Measurements from ENCODE around the gene OBSCN. TPM values are rescaled to one million over a fixed set of nuclear protein-coding genes. Genes with fewer than 3 reads are reported as not detected.
"Not testable (repeated sequence)": the region's sequence is repeated elsewhere in the genome, so short reads cannot be mapped to it uniquely, and the experiment has no call there.

OBSCN gene
- total RNA-seq, 6 experiments from 2014 or later: 0.27 to 1.8 (median 0.53) TPM

DNA sequence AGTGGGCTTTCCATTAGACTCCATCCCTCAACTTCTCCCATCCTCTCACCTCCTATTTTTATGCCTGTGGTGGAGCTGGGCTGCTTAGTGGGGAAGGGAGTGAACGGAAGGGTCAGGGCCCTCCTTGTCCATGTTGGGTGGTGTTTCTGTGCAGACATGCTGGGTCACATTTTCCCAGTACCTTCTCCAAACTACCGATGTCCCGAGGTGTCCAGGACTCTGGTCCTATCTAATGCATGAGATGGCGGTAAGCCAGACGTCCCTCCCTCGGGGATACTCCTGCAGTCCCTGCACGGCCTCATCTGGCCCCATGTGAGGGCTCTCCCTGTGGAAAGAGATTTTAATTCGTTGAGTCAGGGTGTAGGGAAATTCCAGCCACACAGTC lies 61.0 kb downstream of the OBSCN start:
- no peaks in the 10 kb centered on the region; the same call in 1 of the 2 replicates for H3K4me1 Mint-ChIP-seq (ENCODE audit: low read depth)
- H3K36me3 Mint-ChIP-seq (ENCODE audit: low read depth): no peaks in the 10 kb centered on the region
- no peak overlapping the region for H3K27ac Mint-ChIP-seq
- peaks cover 12% of the 10 kb centered on the region for H3K9me3 Mint-ChIP-seq
- no peak overlapping the region for H3K4me3 Mint-ChIP-seq
- no peaks in the 10 kb centered on the region; the same call in 1 of the 2 replicates for H3K27me3 Mint-ChIP-seq (ENCODE audit: insufficient read depth)
- DNase-seq: no peak
- TF ChIP-seq, protein P1, sequence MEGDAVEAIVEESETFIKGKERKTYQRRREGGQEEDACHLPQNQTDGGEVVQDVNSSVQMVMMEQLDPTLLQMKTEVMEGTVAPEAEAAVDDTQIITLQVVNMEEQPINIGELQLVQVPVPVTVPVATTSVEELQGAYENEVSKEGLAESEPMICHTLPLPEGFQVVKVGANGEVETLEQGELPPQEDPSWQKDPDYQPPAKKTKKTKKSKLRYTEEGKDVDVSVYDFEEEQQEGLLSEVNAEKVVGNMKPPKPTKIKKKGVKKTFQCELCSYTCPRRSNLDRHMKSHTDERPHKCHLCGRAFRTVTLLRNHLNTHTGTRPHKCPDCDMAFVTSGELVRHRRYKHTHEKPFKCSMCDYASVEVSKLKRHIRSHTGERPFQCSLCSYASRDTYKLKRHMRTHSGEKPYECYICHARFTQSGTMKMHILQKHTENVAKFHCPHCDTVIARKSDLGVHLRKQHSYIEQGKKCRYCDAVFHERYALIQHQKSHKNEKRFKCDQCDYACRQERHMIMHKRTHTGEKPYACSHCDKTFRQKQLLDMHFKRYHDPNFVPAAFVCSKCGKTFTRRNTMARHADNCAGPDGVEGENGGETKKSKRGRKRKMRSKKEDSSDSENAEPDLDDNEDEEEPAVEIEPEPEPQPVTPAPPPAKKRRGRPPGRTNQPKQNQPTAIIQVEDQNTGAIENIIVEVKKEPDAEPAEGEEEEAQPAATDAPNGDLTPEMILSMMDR (IDR thresholded peaks at IDR 0.05): no peak

DNA sequence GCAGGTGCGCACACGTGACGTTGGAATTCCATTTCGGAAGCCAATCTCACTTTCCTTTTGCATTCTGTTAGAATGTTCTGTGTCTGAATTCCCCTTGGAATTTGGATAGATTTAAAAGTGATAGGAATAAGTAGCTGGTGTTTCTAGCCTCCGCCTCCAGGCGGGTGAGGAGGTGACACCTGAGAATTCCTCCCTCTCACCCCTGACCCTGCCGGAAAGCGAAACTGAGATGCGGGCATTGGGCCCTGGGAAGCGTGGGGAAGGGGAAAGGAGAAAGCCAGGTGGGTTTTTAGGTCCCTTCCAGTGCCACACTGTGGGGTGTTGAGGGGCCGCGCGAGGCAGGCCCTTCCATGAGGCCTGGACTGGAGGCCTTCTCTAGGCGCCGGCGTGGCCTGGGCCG lies 61.6 kb downstream of the OBSCN start:
- DNase-seq; H3K27ac Mint-ChIP-seq; H3K4me1 Mint-ChIP-seq (ENCODE audit: low read depth); H3K36me3 Mint-ChIP-seq (ENCODE audit: low read depth); H3K27me3 Mint-ChIP-seq (ENCODE audit: insufficient read depth); H3K4me3 Mint-ChIP-seq: not testable (repeated sequence)
- peaks cover 12% of the 10 kb centered on the region for H3K9me3 Mint-ChIP-seq

DNA sequence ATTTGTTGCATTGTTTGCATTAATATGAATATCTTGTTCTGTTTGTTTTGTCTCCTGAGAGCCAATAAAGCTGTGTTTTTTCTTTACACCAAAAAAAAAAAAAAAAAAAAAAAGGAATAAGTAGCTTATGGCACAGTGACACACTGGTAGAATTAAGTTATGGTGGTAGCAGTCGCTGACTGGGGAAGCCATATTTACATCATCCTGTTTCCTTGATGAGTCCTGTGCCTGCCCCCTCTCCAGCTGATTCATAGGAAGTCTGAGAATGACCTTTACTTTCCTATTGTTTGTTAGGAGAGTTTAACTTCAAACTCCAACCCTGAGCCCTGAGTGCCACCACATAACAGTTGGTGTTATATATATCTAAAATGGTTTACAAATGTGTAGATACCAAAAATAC lies 62.2 kb downstream of the OBSCN start:
- Mint-ChIP-seq H3K9me3 (peaks cover 17% of the 10 kb centered on the region), H3K27ac (no peak overlapping the region), H3K4me1 (ENCODE audit: low read depth) (no peaks in the 10 kb centered on the region; the same call in 1 of the 2 replicates), H3K27me3 (ENCODE audit: insufficient read depth) (no peaks in the 10 kb centered on the region; the same call in 1 of the 2 replicates), H3K36me3 (ENCODE audit: low read depth) (no peaks in the 10 kb centered on the region), H3K4me3 (no peak overlapping the region)
- TF ChIP-seq, protein P1 (IDR thresholded peaks at IDR 0.05): no peak
- no peak for DNase-seq

DNA sequence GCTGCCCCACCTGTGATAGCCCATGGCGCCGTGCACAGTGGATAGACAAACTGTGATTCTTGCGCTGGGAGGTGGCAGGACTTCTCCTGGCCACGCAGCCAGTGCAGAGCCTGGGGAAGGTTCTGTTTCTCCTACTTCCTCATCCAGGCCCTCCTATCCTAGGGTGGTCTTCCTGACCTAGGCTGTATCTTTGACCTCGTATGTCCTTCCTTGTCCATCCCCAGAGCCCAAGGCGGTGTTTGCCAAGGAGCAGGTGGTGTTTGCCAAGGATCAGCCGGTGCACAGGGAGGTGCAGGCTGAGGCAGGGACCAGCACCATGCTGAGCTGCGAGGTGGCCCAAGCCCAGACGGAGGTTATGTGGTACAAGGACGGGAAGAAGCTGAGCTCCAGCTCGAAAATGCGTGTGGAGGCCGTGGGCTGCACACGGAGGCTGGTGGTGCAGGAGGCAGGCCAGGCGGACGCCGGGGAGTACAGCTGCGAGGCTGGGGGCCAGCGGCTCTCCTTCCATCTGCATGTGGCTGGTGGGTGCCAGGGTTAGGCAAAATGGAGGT lies 63.9 kb downstream of the OBSCN start:
- Mint-ChIP-seq H3K4me1 (ENCODE audit: low read depth) (no peaks in the 10 kb centered on the region; the same call in 1 of the 2 replicates), H3K27me3 (ENCODE audit: insufficient read depth) (no peaks in the 10 kb centered on the region; the same call in 1 of the 2 replicates), H3K36me3 (ENCODE audit: low read depth) (no peaks in the 10 kb centered on the region), H3K9me3 (peaks cover 17% of the 10 kb centered on the region), H3K4me3 (no peak overlapping the region), H3K27ac (no peak overlapping the region)
- TF ChIP-seq, protein P1 (IDR thresholded peaks at IDR 0.05): no peak
- no peak for DNase-seq

DNA sequence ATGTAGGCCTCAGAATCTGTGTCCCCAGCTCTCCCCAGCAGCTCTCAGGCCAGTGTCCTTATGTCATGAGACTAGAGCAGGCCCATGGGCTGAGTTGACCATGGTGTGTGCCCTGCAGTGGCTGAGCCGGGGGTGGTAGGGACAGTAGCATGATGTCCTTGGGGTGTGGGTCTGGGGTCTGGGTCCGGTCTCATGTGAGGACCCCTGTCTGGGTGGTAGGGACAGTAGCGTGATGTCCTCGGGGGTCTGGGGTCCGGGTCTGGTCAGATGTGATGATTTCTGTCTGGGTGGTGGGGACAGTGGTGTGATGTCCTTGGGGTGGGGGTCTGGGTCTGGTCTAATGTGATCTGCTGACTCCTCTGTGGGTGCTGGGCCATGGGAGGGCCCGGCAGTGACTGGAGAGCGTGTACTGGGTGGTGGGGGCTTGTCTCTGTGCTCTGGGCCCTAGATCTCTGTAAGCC lies 64.5 kb downstream of the OBSCN start:
- DNase-seq: no peak
- Mint-ChIP-seq H3K9me3 (peaks cover 17% of the 10 kb centered on the region), H3K4me1 (ENCODE audit: low read depth) (no peaks in the 10 kb centered on the region; the same call in 1 of the 2 replicates), H3K36me3 (ENCODE audit: low read depth) (no peaks in the 10 kb centered on the region), H3K4me3 (no peak overlapping the region), H3K27me3 (ENCODE audit: insufficient read depth) (no peaks in the 10 kb centered on the region; the same call in 1 of the 2 replicates), H3K27ac (no peak overlapping the region)
- TF ChIP-seq, protein P1 (IDR thresholded peaks at IDR 0.05): no peak

DNA sequence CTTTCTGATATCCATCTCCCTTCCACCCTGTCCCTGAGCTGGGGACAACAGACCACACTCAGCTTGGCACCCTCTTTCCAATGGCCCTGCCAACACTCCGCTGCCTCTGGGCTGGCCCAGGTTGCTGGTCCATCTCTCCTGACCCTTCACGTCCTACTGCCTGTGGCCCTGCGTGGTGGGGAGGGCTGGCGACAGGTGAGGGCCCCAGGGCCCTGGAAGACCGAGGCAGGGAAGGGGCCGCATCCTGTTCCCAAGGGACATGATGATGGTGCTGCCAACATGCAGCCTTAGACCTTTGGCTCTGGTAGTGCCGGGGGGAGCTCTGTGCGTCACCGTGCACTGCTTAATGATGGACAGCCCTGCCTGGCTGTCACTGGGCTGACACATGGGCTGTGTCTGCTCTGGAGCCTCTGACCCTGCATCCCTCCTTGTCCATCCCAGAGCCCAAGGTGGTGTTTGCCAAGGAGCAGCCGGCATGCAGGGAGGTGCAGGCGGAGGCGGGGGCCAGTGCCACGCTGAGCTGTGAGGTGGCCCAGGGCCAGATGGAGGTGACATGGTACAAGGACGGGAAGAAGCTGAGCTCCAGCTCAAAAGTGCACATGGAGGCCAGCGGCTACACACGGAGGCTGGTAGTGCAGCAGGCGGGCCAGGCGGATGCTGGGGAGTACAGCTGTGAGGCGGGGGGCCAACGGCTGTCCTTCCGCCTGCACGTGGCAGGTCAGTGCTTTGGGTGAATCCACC lies 65.2 kb downstream of the OBSCN start:
- TF ChIP-seq, protein P1 (IDR thresholded peaks at IDR 0.05): no peak
- no peaks in the 10 kb centered on the region for H3K36me3 Mint-ChIP-seq (ENCODE audit: low read depth)
- H3K27me3 Mint-ChIP-seq (ENCODE audit: insufficient read depth): no peaks in the 10 kb centered on the region; the same call in 1 of the 2 replicates
- no peak for DNase-seq
- H3K27ac Mint-ChIP-seq: no peak overlapping the region
- peaks cover 17% of the 10 kb centered on the region for H3K9me3 Mint-ChIP-seq
- no peak overlapping the region for H3K4me3 Mint-ChIP-seq
- no peaks in the 10 kb centered on the region; the same call in 1 of the 2 replicates for H3K4me1 Mint-ChIP-seq (ENCODE audit: low read depth)
